ENCODE results near the gene CACHD1. TPM values are rescaled to one million over a fixed set of nuclear protein-coding genes. Genes with fewer than 3 reads are reported as not detected.

Gene CACHD1
- total RNA-seq, 4 donors from 2014 or later: 6.9 to 14.7 (median 11.6) TPM

- Histone ChIP-seq H3K36me3 (peaks cover 71% of the 10 kb centered on the region), H3K27ac (no peak overlapping the region), H3K4me1 (no peaks in the 10 kb centered on the region), H3K9me3 (no peaks in the 10 kb centered on the region), H3K4me3 (no peak overlapping the region), H3K27me3 (no peaks in the 10 kb centered on the region)
- DNase-seq (ENCODE audit: low spot score in 2 of 2): no peak
- 91% methylated on average over 1 of the region's 1 CpG for WGBS
- TF ChIP-seq CTCF (IDR thresholded peaks at IDR 0.05): no peak
- TF ChIP-seq EP300 (IDR thresholded peaks at IDR 0.05): no peak
- TF ChIP-seq POLR2AphosphoS5 (IDR thresholded peaks at IDR 0.05): no peak
- TF ChIP-seq POLR2A (IDR thresholded peaks at IDR 0.05): no peak
These were observed 207.6 kb downstream of the CACHD1 start for GRCh38 chr1:64677532-64677931.

- H3K9me3 ChIP-seq: no peaks in the 10 kb centered on the region
- H3K27ac ChIP-seq: no peak overlapping the region
- TF ChIP-seq POLR2A (IDR thresholded peaks at IDR 0.05) (no peak), CTCF (IDR thresholded peaks at IDR 0.05) (no peak), POLR2AphosphoS5 (IDR thresholded peaks at IDR 0.05) (no peak)
- no peaks in the 10 kb centered on the region for H3K27me3 ChIP-seq
- WGBS: 96% methylated on average over 3 of the region's 3 CpGs
- no peaks in the 10 kb centered on the region for H3K4me1 ChIP-seq
- DNase-seq (ENCODE audit: low spot score in 2 of 2): no peak
- H3K36me3 ChIP-seq: peaks cover 72% of the 10 kb centered on the region
- H3K4me3 ChIP-seq: no peak overlapping the region
These were observed 208.4 kb downstream of the CACHD1 start for GRCh38 chr1:64678366-64678765.

GRCh38 chr1:64679177-64679576 lies 209.2 kb downstream of the CACHD1 start:
- 92% methylated on average over 6 of the region's 6 CpGs for WGBS
- Histone ChIP-seq H3K36me3 (peaks cover 76% of the 10 kb centered on the region), H3K4me1 (no peaks in the 10 kb centered on the region), H3K27ac (no peak overlapping the region), H3K9me3 (no peaks in the 10 kb centered on the region), H3K4me3 (no peak overlapping the region), H3K27me3 (no peaks in the 10 kb centered on the region)
- TF ChIP-seq EP300 (IDR thresholded peaks at IDR 0.05): no peak
- no peak for TF ChIP-seq CTCF (IDR thresholded peaks at IDR 0.05)
- no peak for TF ChIP-seq POLR2AphosphoS5 (IDR thresholded peaks at IDR 0.05)
- TF ChIP-seq POLR2A (IDR thresholded peaks at IDR 0.05): no peak
- no peak for DNase-seq (ENCODE audit: low spot score in 2 of 2)

- 83% methylated on average over 2 of the region's 2 CpGs for WGBS
- Histone ChIP-seq H3K4me3 (no peak overlapping the region), H3K27me3 (no peaks in the 10 kb centered on the region), H3K9me3 (no peaks in the 10 kb centered on the region), H3K4me1 (no peaks in the 10 kb centered on the region), H3K36me3 (peaks cover 81% of the 10 kb centered on the region), H3K27ac (no peak overlapping the region)
- TF ChIP-seq POLR2A (IDR thresholded peaks at IDR 0.05) (no peak), POLR2AphosphoS5 (IDR thresholded peaks at IDR 0.05) (no peak), CTCF (IDR thresholded peaks at IDR 0.05) (no peak), EP300 (IDR thresholded peaks at IDR 0.05) (no peak)
- DNase-seq (ENCODE audit: low spot score in 2 of 2): no peak
These were observed 210.7 kb downstream of the CACHD1 start for GRCh38 chr1:64680599-64680998.

DNA sequence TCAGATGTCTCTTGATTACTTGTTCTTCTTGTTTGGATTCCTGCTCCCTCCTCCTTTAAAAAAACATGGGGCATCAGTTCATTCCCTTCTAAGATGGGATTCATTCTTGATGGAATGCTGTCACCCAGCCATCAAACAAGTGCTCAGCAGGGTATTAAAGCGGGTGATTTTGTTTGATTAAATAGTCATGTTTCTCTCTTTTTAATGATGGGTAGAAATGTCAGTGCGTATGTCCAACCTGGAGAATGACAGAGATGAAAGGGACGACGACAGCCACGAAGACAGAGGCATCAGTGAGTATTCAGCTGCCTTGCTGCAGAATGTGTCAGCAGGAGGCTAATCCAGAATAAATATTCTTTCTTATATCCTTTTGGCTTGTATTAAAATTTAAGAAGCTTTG lies 211.1 kb downstream of the CACHD1 start:
- TF ChIP-seq EP300 (IDR thresholded peaks at IDR 0.05) (no peak), POLR2A (IDR thresholded peaks at IDR 0.05) (no peak), CTCF (IDR thresholded peaks at IDR 0.05) (no peak), POLR2AphosphoS5 (IDR thresholded peaks at IDR 0.05) (no peak)
- Histone ChIP-seq H3K36me3 (peaks cover 81% of the 10 kb centered on the region), H3K4me3 (no peak overlapping the region), H3K4me1 (no peaks in the 10 kb centered on the region), H3K27me3 (no peaks in the 10 kb centered on the region), H3K9me3 (no peaks in the 10 kb centered on the region), H3K27ac (no peak overlapping the region)
- DNase-seq (ENCODE audit: low spot score in 2 of 2): no peak
- WGBS: 83% methylated on average over 5 of the region's 5 CpGs
